Neural progenitor cell (in vitro differentiated cells): Measurements from ENCODE around the gene HPSE2. TPM values are rescaled to one million over a fixed set of nuclear protein-coding genes. Genes with fewer than 3 reads are reported as not detected.

Experiments used
- DNase-seq: peaks from one replicate; pipeline ENCODE4 v3.0.0-alpha.2; 2016; ENCODE audit warnings: low spot score
- H2AFZ ChIP-seq: fragments of 200-600 bp; sonication (generic); replicated peaks from 2 replicates; pipeline ENCODE4 v1.6.1; 2016; ENCODE audit warnings: antibody characterized with exemption
- H3F3A ChIP-seq: fragments of 200-600 bp; sonication (generic); 2 replicates; pipeline ENCODE4 v1.6.1; 2016; ENCODE audit warnings: antibody characterized with exemption, low read depth
- H3K27ac ChIP-seq: fragments of 200-600 bp; sonication (generic); 2 replicates; pipeline ENCODE4 v1.5.1; 2016; ENCODE audit warnings: mild to moderate bottlenecking
- H3K27me3 ChIP-seq: fragments of 200-600 bp; sonication (generic); 2 replicates; pipeline ENCODE4 v1.6.1; 2016; ENCODE audit warnings: mild to moderate bottlenecking, moderate library complexity
- H3K36me3 ChIP-seq: fragments of 200-600 bp; sonication (generic); 2 replicates; pipeline ENCODE4 v1.5.1; 2016
- H3K4me1 ChIP-seq: fragments of 200-600 bp; sonication (generic); 2 replicates; pipeline ENCODE4 v1.6.1; 2016; ENCODE audit warnings: mixed run types
- H3K4me2 ChIP-seq: fragments of 200-600 bp; sonication (generic); 2 replicates; pipeline ENCODE4 v1.6.1; 2016
- H3K4me3 ChIP-seq: fragments of 200-600 bp; sonication (generic); 2 replicates; pipeline ENCODE4 v1.5.1; 2016
- H3K79me2 ChIP-seq: fragments of 200-600 bp; sonication (generic); 2 replicates; pipeline ENCODE4 v1.6.1; 2016; ENCODE audit warnings: low read depth
- H3K9ac ChIP-seq: fragments of 200-600 bp; sonication (generic); 2 replicates; pipeline ENCODE4 v1.6.1; 2016
- H3K9me3 ChIP-seq: fragments of 200-600 bp; sonication (generic); 2 replicates; pipeline ENCODE4 v1.5.1; 2016; ENCODE audit warnings: low read depth
- H4K20me1 ChIP-seq: fragments of 200-600 bp; sonication (generic); 2 replicates; pipeline ENCODE4 v1.6.1; 2016; ENCODE audit warnings: low read depth
- H3K27ac Mint-ChIP-seq: 3 replicates; pipeline ENCODE4 v1.8.0; 2021; ENCODE audit warnings: mixed read lengths
- H3K27me3 Mint-ChIP-seq: 2 replicates; pipeline ENCODE4 v1.8.0; 2022; ENCODE audit warnings: low read depth, mild to moderate bottlenecking, inconsistent platforms, moderate library complexity, mixed read lengths; ENCODE audit not compliant: insufficient read depth
- H3K36me3 Mint-ChIP-seq: 3 replicates; pipeline ENCODE4 v1.8.0; 2021; ENCODE audit warnings: mixed read lengths
- H3K4me1 Mint-ChIP-seq: 3 replicates; pipeline ENCODE4 v1.8.0; 2021; ENCODE audit warnings: mixed read lengths
- H3K4me3 Mint-ChIP-seq: 3 replicates; pipeline ENCODE4 v1.8.0; 2021; ENCODE audit warnings: mild to moderate bottlenecking, moderate library complexity, mixed read lengths
- H3K9me3 Mint-ChIP-seq: 3 replicates; pipeline ENCODE4 v1.8.0; 2020; ENCODE audit warnings: mixed read lengths
- CTCF ChIP-seq: fragments of 200-600 bp; sonication (generic); IDR thresholded peaks from 2 replicates; pipeline ENCODE4 v1.5.1; 2017; ENCODE audit warnings: antibody characterized with exemption, mild to moderate bottlenecking
- EZH2 ChIP-seq: fragments of 200-600 bp; sonication (generic); IDR thresholded peaks from 2 replicates; pipeline ENCODE4 v1.6.1; 2017; ENCODE audit warnings: antibody characterized with exemption, mild to moderate bottlenecking, moderate library complexity
- EZH2phosphoT487 ChIP-seq: fragments of 200-600 bp; sonication (generic); IDR thresholded peaks from 2 replicates; pipeline ENCODE4 v1.6.1; 2017; ENCODE audit warnings: antibody characterized with exemption
- total RNA-seq: library from RNA; depleted of rRNA; stranded (reverse); fragments of >200 nt; gene quantifications from 2 replicates; pipeline ENCODE4 v1.2.3, GENCODE V29; 2015; ENCODE audit warnings: low replicate concordance

HPSE2 gene
- total RNA-seq, 1 donor from 2014 or later, result 3.4 TPM

DNA sequence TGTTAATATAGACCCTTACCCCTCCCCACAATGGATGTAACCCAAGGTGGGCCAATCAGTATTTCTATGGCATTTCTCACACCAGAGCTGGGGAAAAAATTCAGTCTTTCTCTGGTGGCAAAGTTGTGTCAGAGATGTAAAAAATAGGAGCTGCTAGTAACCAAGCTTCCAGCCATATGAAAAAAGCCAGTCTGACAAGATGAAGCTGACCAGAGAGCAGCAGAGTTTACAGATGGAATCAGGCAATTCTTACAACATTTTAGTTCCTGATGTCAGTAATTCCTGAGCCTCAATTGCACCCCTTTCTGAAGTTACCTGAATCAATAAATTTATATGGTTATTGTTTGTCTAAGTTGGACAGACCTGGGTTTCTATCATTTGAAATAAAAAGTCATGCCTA, 286.3 kb downstream of the HPSE2 start:
- H3K27ac ChIP-seq, result no peak overlapping the region
- Mint-ChIP-seq H3K4me3 (no peak overlapping the region), H3K27ac (no peak overlapping the region), H3K36me3 (no peaks in the 10 kb centered on the region), H3K4me1 (no peaks in the 10 kb centered on the region), H3K27me3 (no peaks in the 10 kb centered on the region), H3K9me3 (no peaks in the 10 kb centered on the region)
- H3K4me1 ChIP-seq, result no peaks in the 10 kb centered on the region
- H3K36me3 ChIP-seq, result no peaks in the 10 kb centered on the region
- no peaks in the 10 kb centered on the region for H3F3A ChIP-seq
- no peak overlapping the region for H3K4me3 ChIP-seq
- H3K4me2 ChIP-seq, result no peak overlapping the region
- no peak for DNase-seq
- H3K27me3 ChIP-seq, result no peaks in the 10 kb centered on the region
- no peak overlapping the region for H2AFZ ChIP-seq
- no peak for TF ChIP-seq EZH2
- TF ChIP-seq CTCF, result no peak
- TF ChIP-seq EZH2phosphoT487, result no peak
- H3K9ac ChIP-seq, result no peak overlapping the region
- H4K20me1 ChIP-seq, result no peaks in the 10 kb centered on the region
- H3K9me3 ChIP-seq, result no peaks in the 10 kb centered on the region
- no peaks in the 10 kb centered on the region for H3K79me2 ChIP-seq

DNA sequence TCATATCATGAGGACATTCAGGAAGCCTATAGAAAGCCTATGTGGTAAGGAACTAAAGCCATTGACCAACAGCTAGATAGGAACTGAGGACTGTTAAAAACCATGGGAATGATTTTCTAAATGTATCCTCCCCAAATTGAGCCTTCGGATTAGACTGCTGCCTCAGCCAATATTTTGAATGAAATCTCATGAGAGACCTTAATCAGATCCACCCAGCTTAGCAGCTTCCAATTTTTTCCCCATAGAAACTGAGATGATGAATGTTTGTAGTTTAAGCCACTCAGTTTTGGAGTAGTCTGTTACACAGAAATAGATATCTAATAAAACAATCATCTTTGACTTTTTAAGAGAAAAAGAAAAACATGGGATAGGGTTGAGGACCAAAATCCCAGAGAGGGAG, 292.0 kb downstream of the HPSE2 start:
- Mint-ChIP-seq H3K27ac (no peak overlapping the region), H3K27me3 (no peaks in the 10 kb centered on the region), H3K36me3 (no peaks in the 10 kb centered on the region), H3K4me3 (no peak overlapping the region), H3K4me1 (no peaks in the 10 kb centered on the region), H3K9me3 (no peaks in the 10 kb centered on the region)
- Histone ChIP-seq H3F3A (no peaks in the 10 kb centered on the region), H2AFZ (no peak overlapping the region), H3K27ac (no peak overlapping the region), H3K4me2 (no peak overlapping the region), H4K20me1 (no peaks in the 10 kb centered on the region), H3K27me3 (no peaks in the 10 kb centered on the region), H3K4me3 (no peak overlapping the region), H3K4me1 (no peaks in the 10 kb centered on the region), H3K36me3 (no peaks in the 10 kb centered on the region), H3K9ac (no peak overlapping the region), H3K9me3 (no peaks in the 10 kb centered on the region), H3K79me2 (no peaks in the 10 kb centered on the region)
- TF ChIP-seq EZH2 (no peak), EZH2phosphoT487 (no peak), CTCF (no peak)
- DNase-seq, result no peak

DNA sequence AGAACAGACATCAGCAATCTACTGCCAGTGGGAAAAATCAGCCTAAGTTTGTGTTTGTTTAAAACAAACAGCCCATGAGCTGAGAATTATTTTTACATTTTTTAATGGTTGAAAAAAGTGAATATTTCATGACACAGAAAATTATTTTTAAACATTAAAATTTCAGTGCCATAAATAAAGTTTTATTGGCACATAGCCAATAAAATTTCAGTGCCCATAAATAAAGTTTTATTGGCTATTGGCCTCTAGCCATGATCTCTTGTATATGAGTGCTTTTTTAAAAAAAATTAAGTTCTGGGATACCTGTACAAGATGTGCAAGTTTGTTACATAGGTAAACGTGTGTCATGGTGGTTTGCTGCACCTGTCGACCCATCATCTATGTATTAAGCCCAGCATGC, 305.9 kb downstream of the HPSE2 start:
- TF ChIP-seq EZH2phosphoT487 (no peak), EZH2 (no peak), CTCF (no peak)
- H3K4me1 Mint-ChIP-seq, result no peaks in the 10 kb centered on the region

More for the DNA sequence above, 305.9 kb downstream of the HPSE2 start:
- no peak for DNase-seq
- H3K36me3 ChIP-seq, result no peaks in the 10 kb centered on the region
- no peak overlapping the region for H3K4me2 ChIP-seq
- Mint-ChIP-seq H3K4me3 (no peak overlapping the region), H3K36me3 (no peaks in the 10 kb centered on the region), H3K9me3 (peaks cover 5% of the 10 kb centered on the region), H3K27me3 (no peaks in the 10 kb centered on the region), H3K27ac (no peak overlapping the region)
- H3F3A ChIP-seq, result no peaks in the 10 kb centered on the region
- H4K20me1 ChIP-seq, result no peaks in the 10 kb centered on the region
- no peaks in the 10 kb centered on the region for H3K9me3 ChIP-seq
- H3K4me1 ChIP-seq, result no peaks in the 10 kb centered on the region
- H3K4me3 ChIP-seq, result no peak overlapping the region
- H3K27me3 ChIP-seq, result no peaks in the 10 kb centered on the region
- no peak overlapping the region for H3K9ac ChIP-seq
- no peaks in the 10 kb centered on the region for H3K79me2 ChIP-seq
- no peak overlapping the region for H2AFZ ChIP-seq
- no peak overlapping the region for H3K27ac ChIP-seq
